Type B pancreatic cell (in vitro differentiated cells): ENCODE data around the gene OR2A12. TPM values are rescaled to one million over a fixed set of nuclear protein-coding genes. Genes with fewer than 3 reads are reported as not detected.
"Not testable (repeated sequence)": the region's sequence is repeated elsewhere in the genome, so short reads cannot be mapped to it uniquely, and the experiment has no call there.

Source experiments
- DNase-seq: peaks from one replicate; pipeline ENCODE4 v3.0.0; 2021; ENCODE audit warnings: mixed read lengths; ENCODE audit not compliant: unreplicated experiment; ENCODE audit errors: extremely low spot score
- H3K27ac Mint-ChIP-seq: 2 replicates; pipeline ENCODE4 v1.8.0; 2021; ENCODE audit warnings: mild to moderate bottlenecking, mixed read lengths
- H3K27me3 Mint-ChIP-seq: 2 replicates; pipeline ENCODE4 v1.8.0; 2021; ENCODE audit warnings: mixed read lengths
- H3K36me3 Mint-ChIP-seq: 2 replicates; pipeline ENCODE4 v1.8.0; 2021; ENCODE audit warnings: mixed read lengths
- H3K4me1 Mint-ChIP-seq: one replicate; pipeline ENCODE4 v1.8.0; 2021; ENCODE audit warnings: mixed read lengths; ENCODE audit not compliant: unreplicated experiment
- H3K4me3 Mint-ChIP-seq: 2 replicates; pipeline ENCODE4 v1.8.0; 2021; ENCODE audit warnings: mild to moderate bottlenecking, mixed read lengths
- H3K9me3 Mint-ChIP-seq: 2 replicates; pipeline ENCODE4 v1.8.0; 2021; ENCODE audit warnings: mixed read lengths
- total RNA-seq: library from RNA; stranded (reverse); gene quantifications from 2 replicates; pipeline ENCODE4 v1.2.1, GENCODE V29; 2021; ENCODE audit warnings: low replicate concordance
- TF ChIP-seq, protein P1 (sequence below): fragments of 200-600 bp; sonication (generic); conservative IDR thresholded peaks from 2 replicates; pipeline ENCODE4 v1.5.0; 2021; ENCODE audit warnings: antibody characterized with exemption, mild to moderate bottlenecking

Gene OR2A12
- total RNA-seq, 1 donor from 2014 or later, result not detected

DNA sequence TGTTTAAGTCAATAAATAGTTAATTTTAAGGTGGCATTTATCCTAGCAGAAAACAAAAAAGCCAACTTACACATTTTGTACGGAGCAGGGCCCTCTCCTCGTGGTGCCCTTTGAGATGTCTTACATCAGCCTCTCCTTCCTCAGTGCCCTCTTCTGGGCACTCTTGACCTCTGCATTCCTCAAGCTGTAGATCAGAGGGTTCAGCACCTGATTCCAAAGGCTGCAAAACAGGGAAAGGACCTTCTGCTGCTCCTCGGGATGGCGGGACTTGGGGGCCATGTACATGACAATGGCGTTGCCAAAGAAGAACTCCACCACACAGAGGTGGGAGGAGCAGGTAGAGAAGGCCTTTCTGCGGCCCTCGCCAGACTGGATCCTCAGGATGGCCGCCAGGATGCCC is 32.3 kb downstream of the OR2A12 start:
- Mint-ChIP-seq H3K4me3 (no peak overlapping the region), H3K4me1 (no peaks in the 10 kb centered on the region), H3K36me3 (no peaks in the 10 kb centered on the region), H3K27me3 (no peaks in the 10 kb centered on the region), H3K9me3 (no peaks in the 10 kb centered on the region), H3K27ac (no peak overlapping the region)
- DNase-seq, result no peak
- TF ChIP-seq, protein P1, sequence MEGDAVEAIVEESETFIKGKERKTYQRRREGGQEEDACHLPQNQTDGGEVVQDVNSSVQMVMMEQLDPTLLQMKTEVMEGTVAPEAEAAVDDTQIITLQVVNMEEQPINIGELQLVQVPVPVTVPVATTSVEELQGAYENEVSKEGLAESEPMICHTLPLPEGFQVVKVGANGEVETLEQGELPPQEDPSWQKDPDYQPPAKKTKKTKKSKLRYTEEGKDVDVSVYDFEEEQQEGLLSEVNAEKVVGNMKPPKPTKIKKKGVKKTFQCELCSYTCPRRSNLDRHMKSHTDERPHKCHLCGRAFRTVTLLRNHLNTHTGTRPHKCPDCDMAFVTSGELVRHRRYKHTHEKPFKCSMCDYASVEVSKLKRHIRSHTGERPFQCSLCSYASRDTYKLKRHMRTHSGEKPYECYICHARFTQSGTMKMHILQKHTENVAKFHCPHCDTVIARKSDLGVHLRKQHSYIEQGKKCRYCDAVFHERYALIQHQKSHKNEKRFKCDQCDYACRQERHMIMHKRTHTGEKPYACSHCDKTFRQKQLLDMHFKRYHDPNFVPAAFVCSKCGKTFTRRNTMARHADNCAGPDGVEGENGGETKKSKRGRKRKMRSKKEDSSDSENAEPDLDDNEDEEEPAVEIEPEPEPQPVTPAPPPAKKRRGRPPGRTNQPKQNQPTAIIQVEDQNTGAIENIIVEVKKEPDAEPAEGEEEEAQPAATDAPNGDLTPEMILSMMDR, result no peak

DNA sequence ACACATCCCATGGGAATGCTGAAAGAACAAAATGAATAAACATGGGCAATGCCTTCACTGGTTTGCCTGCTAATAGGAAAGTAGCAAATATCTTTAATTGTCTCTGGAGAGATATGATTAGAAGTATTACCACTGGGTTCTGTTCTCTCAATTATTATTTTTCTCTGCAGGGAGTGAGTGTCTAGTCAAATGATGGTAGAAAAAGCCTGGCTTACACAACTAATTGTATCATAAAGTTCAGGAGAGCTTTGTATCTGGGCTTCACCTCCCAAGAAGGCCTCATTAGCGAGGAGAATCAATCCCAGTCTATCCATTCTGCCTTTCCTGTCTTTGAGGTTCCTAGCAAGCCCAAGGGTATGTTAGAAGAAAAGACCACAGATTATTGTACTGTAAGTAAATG is 36.8 kb downstream of the OR2A12 start, which contains the start of gene OR2A14:
TSS of gene OR2A14 (plus strand) at position 301 of the 400 bp plus-strand sequence. CDS start 5,937 bp downstream, outside the sequence.
- H3K36me3 Mint-ChIP-seq, result no peaks in the 10 kb centered on the region

DNA sequence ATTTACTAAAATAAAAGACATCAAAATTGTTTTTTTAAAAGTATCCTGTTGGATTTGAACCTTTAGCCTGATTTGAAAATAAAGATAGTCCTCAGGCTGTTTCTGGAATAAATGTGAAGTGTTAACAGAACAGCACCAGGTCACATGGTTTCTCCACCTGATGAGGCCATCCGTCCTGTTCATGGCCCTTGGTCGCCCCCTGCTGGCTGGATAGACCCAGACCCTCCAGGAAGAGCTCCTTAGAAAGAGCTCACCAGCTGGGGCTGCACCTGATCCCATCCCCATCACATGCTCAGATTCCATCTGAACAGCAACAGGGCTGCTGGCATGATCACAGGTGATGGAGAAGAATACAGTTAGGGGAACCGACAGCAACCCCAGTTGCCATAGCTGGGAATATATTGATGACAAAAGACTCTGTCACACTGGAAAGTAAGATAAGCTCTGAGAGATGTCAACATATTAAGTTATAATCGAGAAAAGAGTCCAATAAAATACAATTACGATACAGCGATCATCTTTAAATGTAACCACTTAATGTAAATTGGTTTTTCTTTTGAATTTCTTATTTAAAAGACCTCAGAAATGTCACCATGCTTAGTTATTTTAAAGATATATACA is 41.7 kb downstream of the OR2A12 start:
- no peak overlapping the region for H3K27ac Mint-ChIP-seq
- peak; percentile 85 for DNase-seq
- H3K9me3 Mint-ChIP-seq, result no peaks in the 10 kb centered on the region
- no peak overlapping the region for H3K4me3 Mint-ChIP-seq
- H3K4me1 Mint-ChIP-seq, result no peaks in the 10 kb centered on the region
- TF ChIP-seq, protein P1, result peak; percentile 93
- H3K27me3 Mint-ChIP-seq, result peaks cover 3% of the 10 kb centered on the region
- H3K36me3 Mint-ChIP-seq, result no peaks in the 10 kb centered on the region

More for the DNA sequence above, 36.8 kb downstream of the OR2A12 start, which contains the start of gene OR2A14:
- no peaks in the 10 kb centered on the region for H3K4me1 Mint-ChIP-seq
- no peak within 1 kb of the TSS for H3K4me3 Mint-ChIP-seq
- H3K27ac Mint-ChIP-seq, result no peak within 1 kb of the TSS
- DNase-seq, result no peak
- no peaks in the 10 kb centered on the region for H3K9me3 Mint-ChIP-seq
- TF ChIP-seq, protein P1, result no peak
- H3K27me3 Mint-ChIP-seq, result peaks cover 2% of the 10 kb centered on the region

DNA sequence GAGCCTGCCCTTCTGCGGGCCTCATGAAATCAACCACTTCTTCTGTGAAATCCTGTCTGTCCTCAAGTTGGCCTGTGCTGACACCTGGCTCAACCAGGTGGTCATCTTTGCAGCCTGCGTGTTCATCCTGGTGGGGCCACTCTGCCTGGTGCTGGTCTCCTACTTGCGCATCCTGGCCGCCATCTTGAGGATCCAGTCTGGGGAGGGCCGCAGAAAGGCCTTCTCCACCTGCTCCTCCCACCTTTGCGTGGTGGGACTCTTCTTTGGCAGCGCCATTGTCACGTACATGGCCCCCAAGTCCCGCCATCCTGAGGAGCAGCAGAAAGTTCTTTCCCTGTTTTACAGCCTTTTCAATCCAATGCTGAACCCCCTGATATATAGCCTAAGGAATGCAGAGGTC is 43.5 kb downstream of the OR2A12 start:
- H3K27me3 Mint-ChIP-seq, H3K4me3 Mint-ChIP-seq, H3K4me1 Mint-ChIP-seq, H3K36me3 Mint-ChIP-seq, DNase-seq, H3K9me3 Mint-ChIP-seq, H3K27ac Mint-ChIP-seq: not testable (repeated sequence)

DNA sequence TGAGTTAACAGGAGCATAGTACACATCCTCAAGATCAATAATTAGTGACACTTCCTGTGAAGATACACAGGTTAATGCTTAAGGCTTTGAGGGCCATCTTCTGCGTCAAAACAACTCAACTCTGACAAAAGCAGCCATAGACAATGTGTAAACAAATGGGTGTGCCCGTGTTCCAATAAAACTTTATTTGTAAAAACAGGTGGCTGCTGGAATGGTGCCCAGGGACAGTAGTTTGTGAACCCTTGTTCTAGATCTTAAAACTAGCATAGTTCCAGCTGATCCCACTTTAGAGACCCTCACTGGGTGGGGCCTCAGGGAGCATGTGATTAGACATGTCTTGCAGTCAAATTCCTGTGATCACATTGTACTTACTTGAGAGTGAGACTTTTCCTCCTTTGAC is 44.7 kb downstream of the OR2A12 start:
- Mint-ChIP-seq H3K36me3 (no peaks in the 10 kb centered on the region), H3K4me1 (no peaks in the 10 kb centered on the region), H3K27me3 (peaks cover 3% of the 10 kb centered on the region), H3K4me3 (no peak overlapping the region), H3K27ac (no peak overlapping the region), H3K9me3 (no peaks in the 10 kb centered on the region)
- no peak for DNase-seq
- TF ChIP-seq, protein P1, result no peak

DNA sequence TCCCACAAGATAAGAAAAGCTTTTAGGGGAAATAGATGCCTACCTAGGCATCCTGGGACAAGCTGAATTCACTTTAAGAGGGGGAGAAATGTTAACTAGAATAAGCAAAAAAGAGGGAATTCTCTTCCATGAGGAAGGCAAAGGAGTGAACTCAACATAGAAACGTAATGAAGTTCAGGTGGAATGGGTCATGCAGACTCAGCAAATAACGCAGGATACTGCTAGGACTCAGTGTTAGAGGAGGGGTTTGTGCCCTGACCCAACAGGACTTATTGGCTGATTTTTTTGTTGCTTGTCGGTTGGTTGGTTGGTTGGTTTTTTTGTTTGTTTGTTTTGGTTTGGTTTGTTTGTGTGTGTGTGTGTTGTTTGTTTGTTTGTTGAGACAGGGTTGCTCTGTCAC is 46.2 kb downstream of the OR2A12 start:
- no peak for DNase-seq
- TF ChIP-seq, protein P1, result no peak
- Mint-ChIP-seq H3K27me3 (peaks cover 3% of the 10 kb centered on the region), H3K4me1 (no peaks in the 10 kb centered on the region), H3K4me3 (no peak overlapping the region), H3K36me3 (no peaks in the 10 kb centered on the region), H3K27ac (no peak overlapping the region), H3K9me3 (no peaks in the 10 kb centered on the region)
